NCI-H128 (cell line): ENCODE data around the gene RNF146.
"Not testable (repeated sequence)": the region's sequence is repeated elsewhere in the genome, so short reads cannot be mapped to it uniquely, and the experiment has no call there.

Experiments used
- DNase-seq: peaks from one replicate; lab custom pipeline; 2025; ENCODE audit not compliant: unreplicated experiment; lab: John Stamatoyannopoulos, UW

RNF146 gene

GRCh38 chr6:127282184-127282583 lies 15.5 kb downstream of the RNF146 start:
- DNase-seq = no peak

DNA sequence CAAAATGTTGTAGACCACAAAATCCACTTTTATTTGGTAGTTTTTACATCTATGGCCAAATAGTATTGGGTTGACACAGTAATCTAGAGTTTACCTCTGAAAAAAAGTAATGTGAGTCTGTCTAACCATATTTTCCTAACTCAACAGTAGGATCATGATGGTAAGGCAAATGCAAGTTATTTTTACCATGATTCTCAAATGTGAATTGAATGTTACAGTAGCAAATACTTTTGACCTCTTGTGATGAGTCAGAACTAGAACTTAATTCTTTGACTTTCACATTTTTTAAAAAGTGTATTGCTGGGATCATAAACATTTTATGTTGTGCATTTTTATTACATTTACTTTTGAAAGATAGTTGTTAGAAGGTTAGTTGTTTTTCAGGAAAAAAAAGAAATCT lies 22.0 kb downstream of the RNF146 start:
- no peak for DNase-seq

- no peak for DNase-seq
Measured at GRCh38 chr6:127289934-127290333, 23.3 kb downstream of the RNF146 start.

GRCh38 chr6:127290391-127291265 lies 24.0 kb downstream of the RNF146 start:
- no peak for DNase-seq

GRCh38 chr6:127291495-127291894 lies 24.8 kb downstream of the RNF146 start:
- DNase-seq = no peak

DNA sequence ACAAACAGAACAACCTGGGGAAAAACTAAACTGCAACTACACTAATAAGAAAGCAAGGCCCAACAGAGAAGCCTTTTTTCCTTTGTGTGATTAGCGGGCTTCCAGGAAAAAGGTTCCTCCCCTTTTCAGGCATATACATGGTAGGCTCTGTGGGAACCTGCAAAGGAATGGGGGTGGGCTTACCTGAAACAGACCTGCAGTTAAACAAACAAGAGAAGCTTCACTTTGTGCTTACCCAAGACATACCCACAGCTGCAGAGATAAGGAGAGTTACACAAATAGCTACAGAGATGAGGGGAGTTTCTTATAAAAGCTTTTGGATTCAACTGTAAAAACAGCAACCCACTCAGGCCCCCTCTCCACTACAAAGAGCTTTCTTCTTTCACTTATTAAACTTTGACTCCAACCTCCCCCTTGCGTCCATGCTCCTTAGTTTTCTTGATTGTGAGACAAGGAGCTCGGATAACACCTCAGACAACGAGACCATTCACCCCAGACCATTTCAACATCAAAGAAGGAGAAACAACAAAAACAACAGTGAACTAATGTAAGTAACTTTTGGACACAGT lies 30.9 kb downstream of the RNF146 start:
- DNase-seq = no peak

DNA sequence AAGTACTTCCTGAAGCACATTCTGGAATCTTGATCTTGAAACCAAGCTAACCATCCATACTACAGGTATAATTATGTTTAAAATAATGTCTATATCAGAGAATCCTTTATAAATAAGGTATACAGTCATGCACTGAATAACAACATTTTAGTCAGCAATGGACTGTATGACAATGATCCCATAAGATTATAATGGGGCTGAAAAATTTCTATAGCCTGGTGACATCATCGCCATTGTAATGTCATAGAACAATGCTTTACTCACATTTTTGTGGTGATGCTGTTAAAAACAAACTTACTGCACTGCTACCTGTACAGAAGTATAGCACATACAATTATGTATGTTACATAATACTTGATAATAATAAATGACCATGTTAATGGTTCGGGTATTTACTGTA lies 31.8 kb downstream of the RNF146 start:
- DNase-seq = no peak

GRCh38 chr6:127299522-127300240 lies 33.0 kb downstream of the RNF146 start:
- no peak for DNase-seq

DNA sequence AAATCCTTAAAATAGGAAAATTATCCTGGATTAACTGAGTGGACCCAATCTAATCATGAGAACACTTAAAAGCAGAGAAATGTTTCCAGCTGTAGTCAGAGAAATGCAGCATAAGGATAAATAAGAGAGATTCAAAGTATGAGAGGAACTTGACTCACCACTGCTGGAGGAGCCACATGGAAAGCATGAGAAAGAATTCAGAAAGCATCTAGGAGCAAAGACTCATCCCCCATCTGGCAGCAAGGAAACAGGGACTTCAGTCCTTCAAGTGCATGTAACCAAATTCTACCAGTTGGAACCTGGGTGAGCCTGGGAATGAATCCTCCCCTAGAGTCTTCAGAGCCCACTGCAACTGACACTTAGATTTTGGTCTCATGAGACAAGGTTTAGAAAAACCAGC lies 33.7 kb downstream of the RNF146 start:
- DNase-seq = no peak

GRCh38 chr6:127301199-127301700 lies 34.6 kb downstream of the RNF146 start:
- no peak for DNase-seq

- no peak for DNase-seq
Measured at GRCh38 chr6:127302728-127303660, 36.3 kb downstream of the RNF146 start.

GRCh38 chr6:127303917-127304316 lies 37.3 kb downstream of the RNF146 start:
- no peak for DNase-seq

GRCh38 chr6:127305741-127306140 lies 39.1 kb downstream of the RNF146 start:
- DNase-seq = no peak

GRCh38 chr6:127317388-127318128 lies 50.9 kb downstream of the RNF146 start:
- DNase-seq = no peak

GRCh38 chr6:127319686-127320085 lies 53.0 kb downstream of the RNF146 start:
- DNase-seq = no peak

- DNase-seq = no peak
Measured at GRCh38 chr6:127328043-127328609, 61.5 kb downstream of the RNF146 start.

- not testable (repeated sequence) for DNase-seq
Measured at GRCh38 chr6:127331256-127331655, 64.6 kb downstream of the RNF146 start.

- DNase-seq = no peak
Measured at GRCh38 chr6:127332383-127332961, 65.8 kb downstream of the RNF146 start.
